Measurements from ENCODE around the gene CADM1.
"Not testable (repeated sequence)": the region's sequence is repeated elsewhere in the genome, so short reads cannot be mapped to it uniquely, and the experiment has no call there.

CADM1 gene

GRCh38 chr11:115477410-115477809 lies 26.8 kb downstream of the CADM1 start:
- H2AK5ac ChIP-seq (ENCODE audit: low read depth, low read length) = no peak overlapping the region
- H2BK5ac ChIP-seq (ENCODE audit: low read length) = no peak overlapping the region
- DNase-seq (ENCODE audit: low spot score) = no peak
- no peak overlapping the region for H3K18ac ChIP-seq (ENCODE audit: low read length)
- H3K4ac ChIP-seq (ENCODE audit: low read length) = no peak overlapping the region
- H3K27ac ChIP-seq (replicated peaks; ENCODE audit: low read length) = no peak overlapping the region
- H3K4me2 ChIP-seq (ENCODE audit: insufficient read depth, low read length, poor library complexity, severe bottlenecking) = no peak overlapping the region
- H3K14ac ChIP-seq (ENCODE audit: low read length) = no peak overlapping the region
- no peak overlapping the region for H3K4me3 ChIP-seq (ENCODE audit: low read length in 2 of 2)
- no peaks in the 10 kb centered on the region for H3K9me3 ChIP-seq (replicated peaks in 1 of 2; ENCODE audit: control insufficient read depth in 2 of 2, insufficient read depth in 1 of 2, low read depth in 1 of 2, low read length in 2 of 2)
- H3K27me3 ChIP-seq (ENCODE audit: control insufficient read depth in 3 of 3, insufficient read depth in 3 of 3, low read depth in 1 of 3, low read length in 3 of 3) = no peaks in the 10 kb centered on the region
- H3K9ac ChIP-seq (ENCODE audit: low read depth, low read length, poor library complexity) = no peak overlapping the region
- H2BK15ac ChIP-seq (ENCODE audit: low read length) = no peak overlapping the region
- H4K8ac ChIP-seq (ENCODE audit: low read depth, low read length) = no peak overlapping the region
- H2BK12ac ChIP-seq (ENCODE audit: low read length) = no peak overlapping the region
- no peak overlapping the region for H3K23ac ChIP-seq (ENCODE audit: low read depth, low read length, poor library complexity)
- no peaks in the 10 kb centered on the region for H3K36me3 ChIP-seq (replicated peaks in 1 of 2; ENCODE audit: control insufficient read depth in 2 of 2, insufficient read depth in 2 of 2, low read length in 2 of 2)
- no peak overlapping the region for H2BK120ac ChIP-seq (ENCODE audit: low read depth, low read length)
- no peaks in the 10 kb centered on the region for H3K79me1 ChIP-seq (ENCODE audit: low read depth, low read length)
- no peak overlapping the region for H4K91ac ChIP-seq (ENCODE audit: low read depth, low read length, poor library complexity)
- peaks cover 0 to 5% of the 10 kb centered on the region in 2 donors for H3K4me1 ChIP-seq (ENCODE audit: control insufficient read depth in 2 of 2, insufficient read depth in 1 of 2, low read depth in 1 of 2, low read length in 2 of 2)
- H2AFZ ChIP-seq (ENCODE audit: low read length) = no peak overlapping the region
- WGBS, 2 donors (ENCODE audit: extremely low coverage in 2 of 2, insufficient read length in 2 of 2, insufficient replicate concordance in 1 of 2) = no CpG with 5 or more reads among the region's 1 CpG

GRCh38 chr11:115476463-115477286 lies 27.5 kb downstream of the CADM1 start:
- Histone ChIP-seq H3K14ac (ENCODE audit: low read length) (no peak overlapping the region), H3K23ac (ENCODE audit: low read depth, low read length, poor library complexity) (no peak overlapping the region), H2BK15ac (ENCODE audit: low read length) (no peak overlapping the region), H3K4me3 (ENCODE audit: low read length in 2 of 2) (no peak overlapping the region), H3K4ac (ENCODE audit: low read length) (no peak overlapping the region), H3K36me3 (replicated peaks in 1 of 2; ENCODE audit: control insufficient read depth in 2 of 2, insufficient read depth in 2 of 2, low read length in 2 of 2) (no peaks in the 10 kb centered on the region), H2AK5ac (ENCODE audit: low read depth, low read length) (no peak overlapping the region), H2AFZ (ENCODE audit: low read length) (no peak overlapping the region), H3K79me1 (ENCODE audit: low read depth, low read length) (peaks cover 2% of the 10 kb centered on the region), H2BK12ac (ENCODE audit: low read length) (no peak overlapping the region), H3K18ac (ENCODE audit: low read length) (no peak overlapping the region), H3K27me3 (ENCODE audit: control insufficient read depth in 3 of 3, insufficient read depth in 3 of 3, low read depth in 1 of 3, low read length in 3 of 3) (no peaks in the 10 kb centered on the region), H2BK5ac (ENCODE audit: low read length) (no peak overlapping the region), H3K9ac (ENCODE audit: low read depth, low read length, poor library complexity) (no peak overlapping the region), H4K8ac (ENCODE audit: low read depth, low read length) (no peak overlapping the region), H3K4me1 (ENCODE audit: control insufficient read depth in 2 of 2, insufficient read depth in 1 of 2, low read depth in 1 of 2, low read length in 2 of 2) (peaks cover 0 to 7% of the 10 kb centered on the region in 2 donors), H3K4me2 (ENCODE audit: insufficient read depth, low read length, poor library complexity, severe bottlenecking) (no peak overlapping the region), H2BK120ac (ENCODE audit: low read depth, low read length) (no peak overlapping the region), H4K91ac (ENCODE audit: low read depth, low read length, poor library complexity) (no peak overlapping the region), H3K27ac (replicated peaks; ENCODE audit: low read length) (no peak overlapping the region), H3K9me3 (replicated peaks in 1 of 2; ENCODE audit: control insufficient read depth in 2 of 2, insufficient read depth in 1 of 2, low read depth in 1 of 2, low read length in 2 of 2) (no peaks in the 10 kb centered on the region)
- DNase-seq (ENCODE audit: low spot score) = no peak
- no CpG with 5 or more reads among the region's 7 CpGs for WGBS, 2 donors (ENCODE audit: extremely low coverage in 2 of 2, insufficient read length in 2 of 2, insufficient replicate concordance in 1 of 2)

GRCh38 chr11:115475564-115475963 lies 28.7 kb downstream of the CADM1 start:
- Histone ChIP-seq H2BK12ac (ENCODE audit: low read length) (no peak overlapping the region), H3K23ac (ENCODE audit: low read depth, low read length, poor library complexity) (no peak overlapping the region), H3K4me1 (ENCODE audit: control insufficient read depth in 2 of 2, insufficient read depth in 1 of 2, low read depth in 1 of 2, low read length in 2 of 2) (peaks cover 0 to 9% of the 10 kb centered on the region in 2 donors), H3K14ac (ENCODE audit: low read length) (no peak overlapping the region), H3K4ac (ENCODE audit: low read length) (no peak overlapping the region), H4K8ac (ENCODE audit: low read depth, low read length) (no peak overlapping the region), H2BK120ac (ENCODE audit: low read depth, low read length) (no peak overlapping the region), H3K4me3 (ENCODE audit: low read length in 2 of 2) (no peak overlapping the region), H3K79me1 (ENCODE audit: low read depth, low read length) (peaks cover 3% of the 10 kb centered on the region), H3K18ac (ENCODE audit: low read length) (no peak overlapping the region), H4K91ac (ENCODE audit: low read depth, low read length, poor library complexity) (no peak overlapping the region), H3K9ac (ENCODE audit: low read depth, low read length, poor library complexity) (no peak overlapping the region), H3K4me2 (ENCODE audit: insufficient read depth, low read length, poor library complexity, severe bottlenecking) (no peak overlapping the region), H2BK15ac (ENCODE audit: low read length) (no peak overlapping the region), H2AFZ (ENCODE audit: low read length) (no peak overlapping the region), H3K27ac (replicated peaks; ENCODE audit: low read length) (no peak overlapping the region), H3K9me3 (replicated peaks in 1 of 2; ENCODE audit: control insufficient read depth in 2 of 2, insufficient read depth in 1 of 2, low read depth in 1 of 2, low read length in 2 of 2) (no peaks in the 10 kb centered on the region), H2AK5ac (ENCODE audit: low read depth, low read length) (no peak overlapping the region), H2BK5ac (ENCODE audit: low read length) (no peak overlapping the region), H3K27me3 (ENCODE audit: control insufficient read depth in 3 of 3, insufficient read depth in 3 of 3, low read depth in 1 of 3, low read length in 3 of 3) (no peaks in the 10 kb centered on the region), H3K36me3 (replicated peaks in 1 of 2; ENCODE audit: control insufficient read depth in 2 of 2, insufficient read depth in 2 of 2, low read length in 2 of 2) (no peaks in the 10 kb centered on the region)
- no peak for DNase-seq (ENCODE audit: low spot score)
- WGBS, 2 donors (ENCODE audit: extremely low coverage in 2 of 2, insufficient read length in 2 of 2, insufficient replicate concordance in 1 of 2) = no CpG with 5 or more reads among the region's 4 CpGs

GRCh38 chr11:115474306-115474705 lies 29.9 kb downstream of the CADM1 start:
- not testable (repeated sequence) for H4K91ac ChIP-seq (ENCODE audit: low read depth, low read length, poor library complexity); H2BK12ac ChIP-seq (ENCODE audit: low read length); H3K79me1 ChIP-seq (ENCODE audit: low read depth, low read length); H3K23ac ChIP-seq (ENCODE audit: low read depth, low read length, poor library complexity); H2BK120ac ChIP-seq (ENCODE audit: low read depth, low read length); H3K36me3 ChIP-seq (replicated peaks in 1 of 2; ENCODE audit: control insufficient read depth in 2 of 2, insufficient read depth in 2 of 2, low read length in 2 of 2); H4K8ac ChIP-seq (ENCODE audit: low read depth, low read length); H3K27me3 ChIP-seq (ENCODE audit: control insufficient read depth in 3 of 3, insufficient read depth in 3 of 3, low read depth in 1 of 3, low read length in 3 of 3); H3K27ac ChIP-seq (replicated peaks; ENCODE audit: low read length); H3K4me1 ChIP-seq (ENCODE audit: control insufficient read depth in 2 of 2, insufficient read depth in 1 of 2, low read depth in 1 of 2, low read length in 2 of 2); H3K4ac ChIP-seq (ENCODE audit: low read length); H2AK5ac ChIP-seq (ENCODE audit: low read depth, low read length); H3K14ac ChIP-seq (ENCODE audit: low read length); H3K4me3 ChIP-seq (ENCODE audit: low read length in 2 of 2); H3K18ac ChIP-seq (ENCODE audit: low read length); H2BK5ac ChIP-seq (ENCODE audit: low read length); H3K9me3 ChIP-seq (replicated peaks in 1 of 2; ENCODE audit: control insufficient read depth in 2 of 2, insufficient read depth in 1 of 2, low read depth in 1 of 2, low read length in 2 of 2); H3K4me2 ChIP-seq (ENCODE audit: insufficient read depth, low read length, poor library complexity, severe bottlenecking); DNase-seq (ENCODE audit: low spot score); H3K9ac ChIP-seq (ENCODE audit: low read depth, low read length, poor library complexity); H2BK15ac ChIP-seq (ENCODE audit: low read length); H2AFZ ChIP-seq (ENCODE audit: low read length)
- WGBS, 2 donors (ENCODE audit: extremely low coverage in 2 of 2, insufficient read length in 2 of 2, insufficient replicate concordance in 1 of 2) = no CpG with 5 or more reads among the region's 3 CpGs

All from neuronal stem cell (in vitro differentiated cells).